T-helper 2 cell (primary cell): ENCODE measurements around the gene CAPZA1.
A peak's percentile ranks its signal among the peaks of the same experiment; 100 is the strongest.

Experiments used
- DNase-seq, 5 experiments: peaks; one replicate each; pipeline versions ENCODE4 v3.0.0 to v3.0.0-alpha.2; 2012 to 2022

Gene CAPZA1

DNA sequence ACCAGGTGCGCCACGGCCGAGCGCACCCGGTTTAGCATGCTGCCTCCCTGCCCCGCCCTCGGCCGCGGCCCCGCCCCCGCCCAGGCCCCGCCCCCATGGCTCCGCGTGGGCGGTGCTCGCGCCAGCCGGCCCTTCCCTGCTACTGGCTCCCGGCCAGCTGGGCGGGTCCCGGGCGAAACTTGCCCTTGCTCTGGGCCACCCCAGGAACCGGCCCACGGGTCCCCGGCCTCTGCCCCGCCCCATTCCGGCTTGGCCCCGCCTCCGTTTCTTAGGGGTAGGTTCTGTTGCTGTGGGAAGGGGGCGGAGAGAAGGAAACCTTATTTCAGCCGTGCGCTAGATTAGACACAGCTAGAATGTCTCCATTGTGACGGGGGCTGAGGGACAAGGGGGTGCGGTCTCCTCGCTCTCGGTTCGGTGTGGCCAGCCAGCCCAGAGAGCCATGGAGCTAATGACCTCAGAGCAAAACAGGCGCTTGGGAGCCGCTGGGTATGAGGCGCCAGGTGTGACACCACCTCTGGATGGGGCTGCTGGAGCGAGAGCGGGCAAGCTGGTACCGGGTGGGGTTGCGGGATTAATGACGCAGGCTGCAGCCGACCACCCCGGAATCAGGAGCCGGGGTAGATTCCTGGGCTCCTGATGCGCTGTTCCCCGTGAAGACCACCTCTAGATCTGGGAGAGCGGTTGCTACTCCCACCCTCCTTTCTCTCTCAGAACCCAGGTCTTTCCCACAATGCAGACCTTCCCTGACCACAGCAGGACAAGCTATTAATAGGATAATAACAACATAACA, 95.8 kb downstream of the CAPZA1 start, which contains the start of gene PPM1J:
Gene PPM1J (minus strand): TSS at position 69 of the 790 bp plus-strand sequence. CDS start 31 bp downstream, at position 38.
- peak; percentile 91 to 96 (median 94) for DNase-seq

DNA sequence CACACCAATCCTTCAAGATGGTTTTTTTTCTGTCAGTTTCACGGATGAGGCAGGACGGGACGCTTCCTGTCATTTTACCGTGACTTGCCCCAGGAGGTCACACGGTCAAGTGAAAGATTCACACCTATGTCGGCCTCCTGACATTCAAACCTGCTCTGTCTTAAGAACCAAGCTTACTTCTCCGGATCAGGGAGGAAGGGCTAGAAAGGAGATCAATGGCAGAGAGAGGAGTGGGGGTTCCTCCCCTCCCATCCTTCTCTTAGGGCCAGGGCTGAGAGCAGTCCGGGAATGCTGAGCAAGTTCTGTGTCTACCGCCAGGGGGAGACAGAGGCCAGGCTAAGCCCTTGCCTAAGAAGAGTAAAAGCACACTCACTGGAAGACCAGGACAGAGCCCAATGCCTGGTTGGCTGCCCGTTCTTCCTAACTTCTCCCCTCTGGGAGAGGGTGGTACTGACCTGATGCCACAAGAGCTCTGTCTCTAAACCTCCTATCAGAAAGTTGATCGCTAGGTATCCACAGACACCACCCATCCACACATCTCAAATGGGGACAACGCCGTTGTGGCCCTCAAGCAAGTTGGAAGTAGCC, 96.6 kb downstream of the CAPZA1 start:
- DNase-seq = peak; percentile 48 to 72 (median 70)

GRCh38 chr1:112717263-112717873, 97.7 kb downstream of the CAPZA1 start:
- no peak for DNase-seq

GRCh38 chr1:112718691-112719418, 99.2 kb downstream of the CAPZA1 start:
- DNase-seq = peak; percentile 50 to 68 (median 57)

DNA sequence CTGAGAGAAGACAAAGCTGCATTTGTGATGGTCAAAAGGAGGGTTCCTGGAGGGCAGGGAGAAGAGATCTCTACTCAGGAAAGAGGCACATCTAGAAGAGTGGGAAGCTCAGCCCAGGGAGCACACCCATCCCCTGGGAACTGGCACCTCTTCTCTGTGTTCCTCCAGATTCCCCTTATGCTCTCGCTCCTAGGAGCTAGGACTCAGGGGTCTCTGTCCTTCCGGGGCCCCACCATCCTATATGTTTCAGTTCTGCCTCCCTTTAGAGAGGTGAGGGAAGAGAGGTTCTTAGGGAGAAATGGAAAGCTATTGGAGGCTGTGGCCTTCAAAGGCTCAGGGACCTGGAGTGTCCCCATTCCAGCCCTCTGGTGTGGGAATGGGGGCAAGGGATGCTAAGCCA, 100.1 kb downstream of the CAPZA1 start:
- DNase-seq = no peak

GRCh38 chr1:112720800-112721199, 101.2 kb downstream of the CAPZA1 start:
- no peak for DNase-seq
